HG02642 (cell line): Measurements from ENCODE around the gene LST1.

ENCODE experiments used
- ATAC-seq: cut with Tn5 transposase; IDR thresholded peaks from one replicate; pipeline ENCODE4 v1.9.1; 2021; ENCODE audit warnings: mild to moderate bottlenecking; ENCODE audit not compliant: unreplicated experiment, poor library complexity

Gene LST1

GRCh38 chr6:31634969-31635575 is 49.0 kb downstream of the LST1 start:
- ATAC-seq: no peak

GRCh38 chr6:31636698-31637596 is 50.9 kb downstream of the LST1 start:
- no peak for ATAC-seq
